NCI-H1048 (cell line): ENCODE measurements around the gene SCUBE2.

Experiments
- DNase-seq: peaks from one replicate; lab custom pipeline; 2025; lab: John Stamatoyannopoulos, UW

SCUBE2 gene

GRCh38 chr11:9073466-9074225 lies 17.8 kb downstream of the SCUBE2 start:
- DNase-seq: no peak

- DNase-seq: no peak
Measured at GRCh38 chr11:9072626-9073176, 18.7 kb downstream of the SCUBE2 start.

- DNase-seq: no peak
Measured at GRCh38 chr11:9071692-9072091, 19.7 kb downstream of the SCUBE2 start.

GRCh38 chr11:9070749-9071491 lies 20.5 kb downstream of the SCUBE2 start:
- DNase-seq: no peak

- DNase-seq: no peak
Measured at GRCh38 chr11:9069862-9070470, 21.4 kb downstream of the SCUBE2 start.

GRCh38 chr11:9069256-9069655 lies 22.1 kb downstream of the SCUBE2 start:
- no peak for DNase-seq

GRCh38 chr11:9066433-9066925 lies 24.9 kb downstream of the SCUBE2 start:
- no peak for DNase-seq

GRCh38 chr11:9065607-9066432 lies 25.6 kb downstream of the SCUBE2 start:
- no peak for DNase-seq

GRCh38 chr11:9061807-9062206 lies 29.6 kb downstream of the SCUBE2 start:
- no peak for DNase-seq

- no peak for DNase-seq
Measured at GRCh38 chr11:9060700-9061111, 30.7 kb downstream of the SCUBE2 start.

- DNase-seq: no peak
Measured at GRCh38 chr11:9059406-9059805, 32.0 kb downstream of the SCUBE2 start.

GRCh38 chr11:9057888-9058287 lies 33.5 kb downstream of the SCUBE2 start:
- DNase-seq: no peak

GRCh38 chr11:9057007-9057406 lies 34.4 kb downstream of the SCUBE2 start:
- DNase-seq: no peak

- no peak for DNase-seq
Measured at GRCh38 chr11:9056467-9056866, 34.9 kb downstream of the SCUBE2 start.

GRCh38 chr11:9053316-9054035 lies 37.9 kb downstream of the SCUBE2 start:
- DNase-seq: no peak

- DNase-seq: no peak
Measured at GRCh38 chr11:9052316-9052715, 39.1 kb downstream of the SCUBE2 start.

- DNase-seq: no peak
Measured at GRCh38 chr11:9049959-9050358, 41.4 kb downstream of the SCUBE2 start.

- no peak for DNase-seq
Measured at GRCh38 chr11:9047964-9048523, 43.4 kb downstream of the SCUBE2 start.

- DNase-seq: no peak
Measured at GRCh38 chr11:9046481-9046880, 44.9 kb downstream of the SCUBE2 start.

- DNase-seq: no peak
Measured at GRCh38 chr11:9042488-9042887, 48.9 kb downstream of the SCUBE2 start.

- DNase-seq: no peak
Measured at GRCh38 chr11:9041747-9042146, 49.7 kb downstream of the SCUBE2 start.
